NCI-H2029 treated with DMSO at 0.1 percent for 48 hours (cell line): Measurements from ENCODE around the gene DENND1B.
"Not testable (repeated sequence)": the region's sequence is repeated elsewhere in the genome, so short reads cannot be mapped to it uniquely, and the experiment has no call there.

Experiments used
- DNase-seq: peaks from one replicate; lab custom pipeline; 2025; lab: John Stamatoyannopoulos, UW

The DENND1B gene

GRCh38 chr1:197622371-197622770, 152.9 kb downstream of the DENND1B start:
- DNase-seq: no peak

GRCh38 chr1:197621761-197622160, 153.5 kb downstream of the DENND1B start:
- no peak for DNase-seq

GRCh38 chr1:197620714-197621163, 154.5 kb downstream of the DENND1B start:
- DNase-seq: no peak

- DNase-seq: no peak
These were observed 156.2 kb downstream of the DENND1B start for GRCh38 chr1:197619008-197619640.

GRCh38 chr1:197618061-197618460, 157.2 kb downstream of the DENND1B start:
- no peak for DNase-seq

GRCh38 chr1:197615693-197616011, 159.6 kb downstream of the DENND1B start:
- DNase-seq: no peak

- DNase-seq: no peak
These were observed 160.2 kb downstream of the DENND1B start for GRCh38 chr1:197614916-197615692.

GRCh38 chr1:197606168-197606845, 169.0 kb downstream of the DENND1B start:
- no peak for DNase-seq

- DNase-seq: no peak
These were observed 171.0 kb downstream of the DENND1B start for GRCh38 chr1:197604302-197604701.

- no peak for DNase-seq
These were observed 174.5 kb downstream of the DENND1B start for GRCh38 chr1:197600751-197601150.

GRCh38 chr1:197599789-197600188, 175.5 kb downstream of the DENND1B start:
- no peak for DNase-seq

- no peak for DNase-seq
These were observed 176.3 kb downstream of the DENND1B start for GRCh38 chr1:197598935-197599334.

GRCh38 chr1:197595304-197595904, 179.9 kb downstream of the DENND1B start:
- DNase-seq: no peak

GRCh38 chr1:197590687-197591086, 184.6 kb downstream of the DENND1B start:
- no peak for DNase-seq

- DNase-seq: no peak
These were observed 189.5 kb downstream of the DENND1B start for GRCh38 chr1:197585809-197586208.

GRCh38 chr1:197577580-197577979, 197.7 kb downstream of the DENND1B start:
- DNase-seq: no peak

- not testable (repeated sequence) for DNase-seq
These were observed 199.7 kb downstream of the DENND1B start for GRCh38 chr1:197575531-197575930.

- no peak for DNase-seq
These were observed 203.1 kb downstream of the DENND1B start for GRCh38 chr1:197572169-197572568.

GRCh38 chr1:197567442-197567841, 207.8 kb downstream of the DENND1B start:
- no peak for DNase-seq

GRCh38 chr1:197561041-197561440, 214.2 kb downstream of the DENND1B start:
- DNase-seq: no peak

- no peak for DNase-seq
These were observed 215.6 kb downstream of the DENND1B start for GRCh38 chr1:197559655-197560054.

- no peak for DNase-seq
These were observed 216.0 kb downstream of the DENND1B start for GRCh38 chr1:197559244-197559643.

GRCh38 chr1:197557302-197557701, 218.0 kb downstream of the DENND1B start:
- no peak for DNase-seq
